CD4-positive, CD25-positive, alpha-beta regulatory T cell (primary cell): ENCODE results near the gene SLC37A2. TPM values are rescaled to one million over a fixed set of nuclear protein-coding genes. Genes with fewer than 3 reads are reported as not detected.

Experiments
- ATAC-seq, 2 donors: fragments of 150-1000 bp; cut with Tn5 transposase; one replicate each; pipeline ENCODE4 v1.10.0; 2021; ENCODE audit warnings: low read depth in 2 of 2, moderate number of reproducible peaks in 2 of 2, moderate library complexity in 1 of 2
- DNase-seq, 3 donors: peaks; one replicate each; pipeline versions ENCODE4 v3.0.0 to v3.0.0-alpha.2; 2012 to 2022; ENCODE audit warnings: mixed read lengths in 1 of 3
- H3K27ac ChIP-seq: one replicate; pipeline ENCODE4 v1.7.0; 2013; ENCODE audit warnings: mild to moderate bottlenecking, low read length; ENCODE audit not compliant: insufficient read depth, poor library complexity, severe bottlenecking
- H3K27me3 ChIP-seq: one replicate; pipeline ENCODE4 v1.7.0; 2013; ENCODE audit warnings: low read length; ENCODE audit not compliant: control insufficient read depth, insufficient read depth
- H3K36me3 ChIP-seq: one replicate; pipeline ENCODE4 v1.7.0; 2013; ENCODE audit warnings: mild to moderate bottlenecking, low read length, moderate library complexity; ENCODE audit not compliant: control insufficient read depth, insufficient read depth
- H3K4me1 ChIP-seq: 2 replicates; pipeline ENCODE4 v1.7.0; 2013; ENCODE audit warnings: mild to moderate bottlenecking, low read length; ENCODE audit not compliant: insufficient read depth, control insufficient read depth, poor library complexity, severe bottlenecking
- H3K4me3 ChIP-seq: one replicate; pipeline ENCODE4 v1.7.0; 2013; ENCODE audit warnings: low read depth, mild to moderate bottlenecking, low read length, moderate library complexity
- H3K9me3 ChIP-seq, 2 experiments: 1 replicate in 1 of 2; 2 replicates in 1 of 2; pipeline ENCODE4 v1.7.0; 2013; ENCODE audit warnings: low read length in 2 of 2, mild to moderate bottlenecking in 1 of 2, moderate library complexity in 1 of 2; ENCODE audit not compliant: control insufficient read depth in 2 of 2
- H3K27ac Mint-ChIP-seq, 3 donors: one replicate each; pipeline ENCODE4 v1.8.0; 2020 to 2022; ENCODE audit warnings: mild to moderate bottlenecking in 3 of 3, mixed read lengths in 3 of 3, moderate library complexity in 2 of 3
- H3K27me3 Mint-ChIP-seq: one replicate; pipeline ENCODE4 v1.8.0; 2022; ENCODE audit warnings: mild to moderate bottlenecking, mixed read lengths
- H3K36me3 Mint-ChIP-seq: one replicate; pipeline ENCODE4 v1.8.0; 2020; ENCODE audit warnings: mixed read lengths
- H3K4me1 Mint-ChIP-seq, 4 donors: one replicate each; pipeline ENCODE4 v1.8.0; 2020 to 2022; ENCODE audit warnings: mixed read lengths in 4 of 4, mild to moderate bottlenecking in 1 of 4
- H3K4me3 Mint-ChIP-seq, 4 donors: one replicate each; pipeline ENCODE4 v1.8.0; 2020 to 2022; ENCODE audit warnings: mild to moderate bottlenecking in 4 of 4, mixed read lengths in 4 of 4, moderate library complexity in 3 of 4
- H3K9me3 Mint-ChIP-seq, 7 donors: one replicate each; pipeline ENCODE4 v1.8.0; 2020 to 2022; ENCODE audit warnings: mixed read lengths in 7 of 7, mild to moderate bottlenecking in 3 of 7, moderate library complexity in 2 of 7
- polyA plus RNA-seq, 4 donors: library from polyadenylated mRNA; unstranded; fragments of 300-500 nt; fragmentation: Illumina TruSeq; gene quantifications; one replicate each; pipeline ENCODE4 v1.2.3, GENCODE V29; 2021
- total RNA-seq: library from RNA; stranded (reverse); gene quantifications from one replicate; pipeline ENCODE4 v1.2.3, GENCODE V29; 2022

The SLC37A2 gene
- total and polyA plus RNA-seq, 5 donors from 2014 or later: 0.17 to 0.41 (median 0.24) TPM; not detected in 2

DNA sequence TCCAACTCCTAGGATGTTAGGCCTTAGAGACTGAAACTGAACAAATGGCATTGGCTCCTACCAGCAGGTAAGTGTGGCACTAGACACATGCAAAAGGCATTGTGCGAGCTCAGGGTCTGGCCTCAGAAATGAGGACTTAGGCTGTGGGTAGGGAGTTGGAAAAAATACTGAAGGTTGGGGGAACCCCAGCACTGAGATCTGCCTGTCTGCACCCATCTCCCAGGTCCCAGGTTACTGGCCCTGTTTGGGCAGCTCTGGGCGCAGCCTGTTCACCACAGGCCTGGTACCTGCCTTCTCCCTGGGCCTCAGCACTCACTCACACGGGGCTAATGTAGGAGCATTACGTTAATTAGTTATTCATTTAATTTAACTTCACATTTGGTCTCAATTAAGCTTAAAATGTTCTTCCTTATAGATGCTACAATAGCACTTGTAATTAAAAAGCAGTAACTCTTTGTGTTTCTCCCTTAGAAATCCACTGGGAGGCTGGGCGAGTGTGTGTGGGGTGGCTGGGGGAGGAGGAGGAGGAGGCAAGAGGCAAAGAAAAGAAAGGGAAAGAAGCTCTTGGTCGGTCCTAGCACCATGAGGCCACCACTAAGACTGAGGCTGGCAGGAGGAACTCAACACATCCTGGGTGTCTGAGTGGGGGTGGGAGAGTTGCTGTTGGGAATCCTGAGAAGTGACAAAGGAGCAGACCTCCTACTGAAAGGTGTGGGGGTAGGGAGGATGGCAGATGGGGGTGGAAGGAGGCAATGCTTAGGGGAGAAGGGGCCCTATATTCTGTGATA lies 29.0 kb downstream of the SLC37A2 start:
- Histone ChIP-seq H3K36me3 (peaks cover 13% of the 10 kb centered on the region), H3K9me3 (no peaks in the 10 kb centered on the region), H3K4me3 (no peak overlapping the region), H3K4me1 (no peaks in the 10 kb centered on the region), H3K27me3 (no peaks in the 10 kb centered on the region), H3K27ac (no peak overlapping the region)
- Mint-ChIP-seq H3K4me1 (peaks cover 0 to 4% (median 0%) of the 10 kb centered on the region in 4 donors), H3K36me3 (peaks cover 28% of the 10 kb centered on the region), H3K27me3 (no peaks in the 10 kb centered on the region), H3K27ac (peak overlapping the region in 1 of 3 donors; percentile 76), H3K4me3 (no peak overlapping the region), H3K9me3 (no peaks in the 10 kb centered on the region)
- ATAC-seq (no peak), DNase-seq (no peak)

GRCh38 chr11:125092669-125093068 lies 29.6 kb downstream of the SLC37A2 start:
- Mint-ChIP-seq H3K27me3 (no peaks in the 10 kb centered on the region), H3K9me3 (no peaks in the 10 kb centered on the region), H3K4me3 (no peak overlapping the region), H3K36me3 (peaks cover 33% of the 10 kb centered on the region), H3K4me1 (peaks cover 0 to 4% (median 0%) of the 10 kb centered on the region in 4 donors), H3K27ac (peak overlapping the region in 1 of 3 donors; percentile 35)
- H3K9me3 ChIP-seq: no peaks in the 10 kb centered on the region
- H3K4me1 ChIP-seq: no peaks in the 10 kb centered on the region
- H3K27ac ChIP-seq: no peak overlapping the region
- DNase-seq (no peak), ATAC-seq (no peak)
- peaks cover 19% of the 10 kb centered on the region for H3K36me3 ChIP-seq
- no peaks in the 10 kb centered on the region for H3K27me3 ChIP-seq
- H3K4me3 ChIP-seq: no peak overlapping the region

- Histone ChIP-seq H3K9me3 (no peaks in the 10 kb centered on the region), H3K4me1 (no peaks in the 10 kb centered on the region), H3K36me3 (peaks cover 21% of the 10 kb centered on the region), H3K4me3 (no peak overlapping the region), H3K27ac (no peak overlapping the region), H3K27me3 (no peaks in the 10 kb centered on the region)
- Mint-ChIP-seq H3K27me3 (no peaks in the 10 kb centered on the region), H3K4me3 (no peak overlapping the region), H3K27ac (no peak overlapping the region), H3K36me3 (peaks cover 37% of the 10 kb centered on the region), H3K9me3 (no peaks in the 10 kb centered on the region), H3K4me1 (peaks cover 0 to 4% (median 0%) of the 10 kb centered on the region in 4 donors)
- DNase-seq: no peak
- no peak for ATAC-seq
Observed at GRCh38 chr11:125093502-125093901, 30.4 kb downstream of the SLC37A2 start.

DNA sequence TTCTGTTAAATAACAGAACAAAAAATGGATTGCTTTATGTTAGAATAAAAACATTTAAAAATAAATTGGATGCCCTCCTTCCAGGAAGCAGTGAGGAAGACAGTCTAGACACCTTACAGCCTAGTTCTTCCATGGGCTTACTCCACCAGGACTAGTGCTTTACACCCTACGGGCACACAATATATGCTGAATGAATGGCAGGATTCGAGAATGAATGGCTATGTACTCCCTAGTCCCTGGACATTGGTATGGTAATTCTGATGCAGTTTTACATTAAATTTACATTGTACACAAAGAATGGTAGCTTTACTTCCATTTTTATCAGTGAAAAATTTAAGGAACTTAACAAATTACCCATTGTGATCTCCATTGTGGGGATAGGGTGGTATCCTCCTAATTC lies 31.6 kb downstream of the SLC37A2 start:
- H3K9me3 Mint-ChIP-seq: no peaks in the 10 kb centered on the region
- Histone ChIP-seq H3K27ac (no peak overlapping the region), H3K9me3 (no peaks in the 10 kb centered on the region), H3K27me3 (no peaks in the 10 kb centered on the region), H3K4me3 (no peak overlapping the region), H3K36me3 (peaks cover 24% of the 10 kb centered on the region), H3K4me1 (no peaks in the 10 kb centered on the region)
- H3K27me3 Mint-ChIP-seq: no peaks in the 10 kb centered on the region
- no peak overlapping the region for H3K27ac Mint-ChIP-seq
- ATAC-seq: no peak
- H3K4me1 Mint-ChIP-seq: peaks cover 0 to 4% (median 0%) of the 10 kb centered on the region in 4 donors
- no peak for DNase-seq
- peaks cover 41% of the 10 kb centered on the region for H3K36me3 Mint-ChIP-seq
- H3K4me3 Mint-ChIP-seq: no peak overlapping the region

DNA sequence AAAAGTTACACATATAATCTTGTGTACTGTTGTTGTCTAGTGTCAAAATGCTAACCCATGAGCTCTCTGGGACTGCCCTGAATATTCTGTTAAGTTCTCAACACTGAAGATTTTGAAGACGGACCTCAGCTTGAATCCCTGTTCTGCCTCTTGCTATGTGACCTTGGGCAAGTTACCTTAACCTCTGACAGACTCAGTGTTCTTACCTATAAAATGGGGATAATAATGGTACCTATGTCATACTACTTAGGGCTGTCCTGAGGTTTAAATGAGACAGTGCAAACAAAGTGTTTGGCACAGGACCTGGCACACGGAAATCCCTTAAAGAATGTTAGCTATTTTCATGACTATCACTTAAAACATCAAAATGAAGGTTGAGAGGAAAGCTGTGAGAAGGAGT lies 37.0 kb downstream of the SLC37A2 start:
- no peaks in the 10 kb centered on the region for H3K27me3 ChIP-seq
- H3K36me3 Mint-ChIP-seq: peaks cover 44% of the 10 kb centered on the region
- H3K36me3 ChIP-seq: peaks cover 41% of the 10 kb centered on the region
- H3K9me3 Mint-ChIP-seq: no peaks in the 10 kb centered on the region
- no peak overlapping the region for H3K27ac Mint-ChIP-seq
- no peak for ATAC-seq
- no peak overlapping the region for H3K27ac ChIP-seq
- no peaks in the 10 kb centered on the region for H3K27me3 Mint-ChIP-seq
- no peak overlapping the region for H3K4me3 Mint-ChIP-seq
- no peak for DNase-seq
- no peaks in the 10 kb centered on the region for H3K9me3 ChIP-seq
- peaks cover under 1 to 5% (median 2%) of the 10 kb centered on the region in 4 donors for H3K4me1 Mint-ChIP-seq
- no peaks in the 10 kb centered on the region for H3K4me1 ChIP-seq
- no peak overlapping the region for H3K4me3 ChIP-seq

DNA sequence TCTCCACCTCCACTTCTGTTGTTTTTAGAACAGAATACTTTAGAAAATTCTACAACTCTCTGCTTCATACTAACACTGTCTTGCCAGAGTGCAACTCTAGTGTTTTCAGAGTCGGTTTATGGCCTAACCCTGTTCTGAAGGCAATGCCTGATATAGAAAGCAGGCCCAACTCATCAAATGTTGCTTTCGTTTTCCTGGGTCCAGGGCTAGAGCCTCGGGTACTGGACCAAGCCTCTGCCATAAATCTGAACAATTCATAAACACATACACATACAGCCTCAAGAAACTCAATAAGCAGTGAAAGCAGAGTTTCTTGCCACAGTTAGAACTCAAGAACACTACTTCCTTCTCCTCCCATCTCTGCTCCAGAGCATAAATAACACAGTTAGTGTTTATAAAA lies 38.5 kb downstream of the SLC37A2 start:
- Histone ChIP-seq H3K27ac (no peak overlapping the region), H3K4me3 (no peak overlapping the region), H3K27me3 (no peaks in the 10 kb centered on the region), H3K36me3 (peaks cover 31% of the 10 kb centered on the region), H3K4me1 (no peaks in the 10 kb centered on the region), H3K9me3 (no peaks in the 10 kb centered on the region)
- no peak for DNase-seq
- no peak overlapping the region for H3K27ac Mint-ChIP-seq
- H3K9me3 Mint-ChIP-seq: no peaks in the 10 kb centered on the region
- peaks cover 6 to 16% (median 12%) of the 10 kb centered on the region in 4 donors for H3K4me1 Mint-ChIP-seq
- no peaks in the 10 kb centered on the region for H3K27me3 Mint-ChIP-seq
- H3K4me3 Mint-ChIP-seq: peak overlapping the region in 1 of 4 donors; percentile 29
- H3K36me3 Mint-ChIP-seq: peaks cover 39% of the 10 kb centered on the region
- ATAC-seq: no peak

- H3K27ac Mint-ChIP-seq: no peak overlapping the region
- peaks cover 29% of the 10 kb centered on the region for H3K36me3 ChIP-seq
- no peaks in the 10 kb centered on the region for H3K9me3 Mint-ChIP-seq
Observed at GRCh38 chr11:125102025-125102424, 38.9 kb downstream of the SLC37A2 start.

DNA sequence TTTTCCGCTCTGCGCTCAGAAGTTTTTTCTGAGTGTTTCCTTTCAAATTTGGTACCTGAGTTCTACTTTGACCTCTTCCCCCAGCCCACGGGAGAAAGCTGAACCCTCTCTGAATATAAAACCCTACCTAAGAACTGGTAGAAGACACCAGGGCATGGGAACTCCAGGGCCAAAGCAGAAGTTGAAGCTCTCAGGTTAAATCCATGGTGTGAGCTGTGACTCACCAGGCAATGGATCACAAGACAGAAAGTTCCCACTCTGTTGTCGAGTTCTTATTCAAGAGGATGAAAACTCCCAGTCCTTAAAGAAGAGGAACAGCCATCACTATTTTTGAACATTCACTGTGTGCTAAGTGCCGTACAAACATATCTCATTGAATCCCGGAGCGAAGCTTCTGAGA lies 39.4 kb downstream of the SLC37A2 start:
- peaks cover 36% of the 10 kb centered on the region for H3K36me3 Mint-ChIP-seq

More at GRCh38 chr11:125102025-125102424, 38.9 kb downstream of the SLC37A2 start:
- no peak overlapping the region for H3K4me3 Mint-ChIP-seq
- H3K36me3 Mint-ChIP-seq: peaks cover 39% of the 10 kb centered on the region
- H3K9me3 ChIP-seq: no peaks in the 10 kb centered on the region
- H3K4me1 ChIP-seq: no peaks in the 10 kb centered on the region
- H3K27ac ChIP-seq: no peak overlapping the region
- no peak overlapping the region for H3K4me3 ChIP-seq
- H3K27me3 Mint-ChIP-seq: no peaks in the 10 kb centered on the region
- ATAC-seq (no peak), DNase-seq (no peak)
- peaks cover 6 to 17% (median 12%) of the 10 kb centered on the region in 4 donors for H3K4me1 Mint-ChIP-seq
- H3K27me3 ChIP-seq: no peaks in the 10 kb centered on the region

More for the DNA sequence above, 39.4 kb downstream of the SLC37A2 start:
- H3K27me3 Mint-ChIP-seq: no peaks in the 10 kb centered on the region
- Histone ChIP-seq H3K9me3 (no peaks in the 10 kb centered on the region), H3K27ac (no peak overlapping the region), H3K36me3 (peaks cover 24% of the 10 kb centered on the region), H3K4me1 (no peaks in the 10 kb centered on the region), H3K27me3 (no peaks in the 10 kb centered on the region), H3K4me3 (no peak overlapping the region)
- no peak overlapping the region for H3K27ac Mint-ChIP-seq
- no peak overlapping the region for H3K4me3 Mint-ChIP-seq
- ATAC-seq (no peak), DNase-seq (no peak)
- no peaks in the 10 kb centered on the region for H3K9me3 Mint-ChIP-seq
- peaks cover 6 to 17% (median 12%) of the 10 kb centered on the region in 4 donors for H3K4me1 Mint-ChIP-seq
